ENCODE data around the gene DTNA.

DTNA gene

GRCh38 chr18:34738175-34738894 lies 28.2 kb downstream of the DTNA start:
- no peak for TF ChIP-seq POLR2A (IDR thresholded peaks at IDR 0.05; ENCODE audit: low read depth, low read length)
- FAIRE-seq, result no peak
- DNase-seq (ENCODE audit: insufficient read length, low spot score), result no peak

GRCh38 chr18:34740101-34740500 lies 30.0 kb downstream of the DTNA start:
- no peak for DNase-seq (ENCODE audit: insufficient read length, low spot score)
- no peak for FAIRE-seq

GRCh38 chr18:34740724-34741123 lies 30.6 kb downstream of the DTNA start:
- DNase-seq (ENCODE audit: insufficient read length, low spot score), result no peak
- no peak for TF ChIP-seq POLR2A (IDR thresholded peaks at IDR 0.05; ENCODE audit: low read depth, low read length)
- FAIRE-seq, result no peak

More at GRCh38 chr18:34740101-34740500, 30.0 kb downstream of the DTNA start:
- no peak for TF ChIP-seq POLR2A (IDR thresholded peaks at IDR 0.05; ENCODE audit: low read depth, low read length)

- FAIRE-seq, result no peak
- no peak for TF ChIP-seq POLR2A (IDR thresholded peaks at IDR 0.05; ENCODE audit: low read depth, low read length)
- DNase-seq (ENCODE audit: insufficient read length, low spot score), result no peak
Observed at GRCh38 chr18:34741401-34741800, 31.3 kb downstream of the DTNA start.

- FAIRE-seq (no peak), DNase-seq (ENCODE audit: insufficient read length, low spot score) (no peak)
- no peak for TF ChIP-seq POLR2A (IDR thresholded peaks at IDR 0.05; ENCODE audit: low read depth, low read length)
Observed at GRCh38 chr18:34742891-34743341, 32.8 kb downstream of the DTNA start.

- DNase-seq (ENCODE audit: insufficient read length, low spot score), result no peak
- FAIRE-seq, result no peak
- no peak for TF ChIP-seq POLR2A (IDR thresholded peaks at IDR 0.05; ENCODE audit: low read depth, low read length)
Observed at GRCh38 chr18:34744569-34744968, 34.5 kb downstream of the DTNA start.

- FAIRE-seq (no peak), DNase-seq (ENCODE audit: insufficient read length, low spot score) (no peak)
- no peak for TF ChIP-seq POLR2A (IDR thresholded peaks at IDR 0.05; ENCODE audit: low read depth, low read length)
Observed at GRCh38 chr18:34746614-34747013, 36.5 kb downstream of the DTNA start.

- FAIRE-seq (no peak), DNase-seq (ENCODE audit: insufficient read length, low spot score) (no peak)
- TF ChIP-seq POLR2A (IDR thresholded peaks at IDR 0.05; ENCODE audit: low read depth, low read length), result no peak
Observed at GRCh38 chr18:34749721-34750120, 39.6 kb downstream of the DTNA start.

GRCh38 chr18:34752056-34752455 lies 42.0 kb downstream of the DTNA start:
- FAIRE-seq (no peak), DNase-seq (ENCODE audit: insufficient read length, low spot score) (no peak)
- no peak for TF ChIP-seq POLR2A (IDR thresholded peaks at IDR 0.05; ENCODE audit: low read depth, low read length)

- TF ChIP-seq POLR2A (IDR thresholded peaks at IDR 0.05; ENCODE audit: low read depth, low read length), result no peak
- no peak for DNase-seq (ENCODE audit: insufficient read length, low spot score)
- no peak for FAIRE-seq
Observed at GRCh38 chr18:34754300-34754699, 44.2 kb downstream of the DTNA start.

- no peak for TF ChIP-seq POLR2A (IDR thresholded peaks at IDR 0.05; ENCODE audit: low read depth, low read length)
- FAIRE-seq (no peak), DNase-seq (ENCODE audit: insufficient read length, low spot score) (no peak)
Observed at GRCh38 chr18:34757666-34758065, 47.6 kb downstream of the DTNA start.

- FAIRE-seq (no peak), DNase-seq (ENCODE audit: insufficient read length, low spot score) (no peak)
- TF ChIP-seq POLR2A (IDR thresholded peaks at IDR 0.05; ENCODE audit: low read depth, low read length), result no peak
Observed at GRCh38 chr18:34758378-34758948, 48.4 kb downstream of the DTNA start.

GRCh38 chr18:34760444-34760843 lies 50.3 kb downstream of the DTNA start:
- no peak for TF ChIP-seq POLR2A (IDR thresholded peaks at IDR 0.05; ENCODE audit: low read depth, low read length)
- FAIRE-seq (no peak), DNase-seq (ENCODE audit: insufficient read length, low spot score) (no peak)

GRCh38 chr18:34764451-34764850 lies 54.4 kb downstream of the DTNA start:
- DNase-seq (ENCODE audit: insufficient read length, low spot score) (no peak), FAIRE-seq (no peak)
- TF ChIP-seq POLR2A (IDR thresholded peaks at IDR 0.05; ENCODE audit: low read depth, low read length), result no peak

- no peak for DNase-seq (ENCODE audit: insufficient read length, low spot score)
- peak; percentile 65 for FAIRE-seq
- TF ChIP-seq POLR2A (IDR thresholded peaks at IDR 0.05; ENCODE audit: low read depth, low read length), result no peak
Observed at GRCh38 chr18:34767601-34768027, 57.5 kb downstream of the DTNA start.

Measured in H54 (cell line).